Urinary bladder (tissue), 4 donors: ENCODE measurements around the gene DCX. TPM values are rescaled to one million over a fixed set of nuclear protein-coding genes. Genes with fewer than 3 reads are reported as not detected.
"Not testable (repeated sequence)": the region's sequence is repeated elsewhere in the genome, so short reads cannot be mapped to it uniquely, and the experiment has no call there.

ENCODE experiments used
- DNase-seq: peaks from one replicate; pipeline ENCODE4 v3.0.0-alpha.2; 2015; ENCODE audit errors: extremely low spot score
- H3K27ac ChIP-seq: one replicate; pipeline ENCODE4 v1.5.1; 2013; ENCODE audit warnings: low read depth, mild to moderate bottlenecking, moderate library complexity
- H3K36me3 ChIP-seq: one replicate; pipeline ENCODE4 v1.6.1; 2013; ENCODE audit warnings: mild to moderate bottlenecking, moderate library complexity; ENCODE audit not compliant: insufficient read depth
- H3K4me1 ChIP-seq: one replicate; pipeline ENCODE4 v1.6.1; 2013; ENCODE audit warnings: mild to moderate bottlenecking, moderate library complexity; ENCODE audit not compliant: insufficient read depth
- H3K4me3 ChIP-seq: one replicate; pipeline ENCODE4 v1.5.1; 2013; ENCODE audit warnings: low read depth, low read length
- WGBS: extraction: QIAGEN DNeasy Blood & Tissue Kit; methylation state at CpG from one replicate; pipeline ENCODE4 v1.1.7; 2013; 5-methylcytosine and 5-hydroxymethylcytosine counted together
- polyA plus RNA-seq: library from polyadenylated mRNA; stranded (reverse); fragments of 200-250 nt; gene quantifications from one replicate; pipeline ENCODE4 v1.2.3, GENCODE V29; 2013
- total RNA-seq: library from RNA; depleted of rRNA; stranded (reverse); fragments of >200 nt; gene quantifications from one replicate; pipeline ENCODE4 v1.2.3, GENCODE V29; 2014
- donor health status: healthy with polysubstance abuse.
- donor health status: healthy.

The DCX gene
- total and polyA plus RNA-seq, 2 donors = 0.04 to 9.6 TPM

- WGBS = 37% methylated on average over 1 of the region's 1 CpG
- no peak for DNase-seq
- no peak overlapping the region for H3K27ac ChIP-seq
These were observed 57.5 kb downstream of the DCX start for GRCh38 chrX:111354496-111354895.

GRCh38 chrX:111353793-111354192, 58.2 kb downstream of the DCX start:
- 21% methylated on average over 2 of the region's 2 CpGs for WGBS
- Histone ChIP-seq H3K27ac (no peak overlapping the region), H3K4me3 (no peak overlapping the region), H3K4me1 (no peaks in the 10 kb centered on the region), H3K36me3 (no peaks in the 10 kb centered on the region)
- DNase-seq = no peak

More at GRCh38 chrX:111354496-111354895, 57.5 kb downstream of the DCX start:
- Histone ChIP-seq H3K4me3 (no peak overlapping the region), H3K4me1 (no peaks in the 10 kb centered on the region), H3K36me3 (no peaks in the 10 kb centered on the region)

GRCh38 chrX:111352424-111352823, 59.6 kb downstream of the DCX start:
- WGBS = 45% methylated on average over 1 of the region's 1 CpG
- no peaks in the 10 kb centered on the region for H3K4me1 ChIP-seq

GRCh38 chrX:111349934-111350333, 62.1 kb downstream of the DCX start:
- H3K36me3 ChIP-seq = no peaks in the 10 kb centered on the region

More at GRCh38 chrX:111352424-111352823, 59.6 kb downstream of the DCX start:
- no peak for DNase-seq
- Histone ChIP-seq H3K27ac (no peak overlapping the region), H3K36me3 (no peaks in the 10 kb centered on the region), H3K4me3 (no peak overlapping the region)

GRCh38 chrX:111349101-111349500, 62.9 kb downstream of the DCX start:
- Histone ChIP-seq H3K4me1 (no peaks in the 10 kb centered on the region), H3K4me3 (no peak overlapping the region), H3K27ac (no peak overlapping the region), H3K36me3 (no peaks in the 10 kb centered on the region)
- no peak for DNase-seq
- WGBS = 21% methylated on average over 3 of the region's 3 CpGs

More at GRCh38 chrX:111349934-111350333, 62.1 kb downstream of the DCX start:
- Histone ChIP-seq H3K4me1 (no peaks in the 10 kb centered on the region), H3K4me3 (no peak overlapping the region), H3K27ac (no peak overlapping the region)
- DNase-seq = no peak

- no peak for DNase-seq
- Histone ChIP-seq H3K4me3 (no peak overlapping the region), H3K27ac (no peak overlapping the region), H3K36me3 (no peaks in the 10 kb centered on the region), H3K4me1 (no peaks in the 10 kb centered on the region)
- WGBS = 46% methylated on average over 2 of the region's 2 CpGs
These were observed 63.6 kb downstream of the DCX start for GRCh38 chrX:111348429-111348828.

- H3K4me1 ChIP-seq, H3K36me3 ChIP-seq, H3K4me3 ChIP-seq, DNase-seq, H3K27ac ChIP-seq: not testable (repeated sequence)
These were observed 65.8 kb downstream of the DCX start for GRCh38 chrX:111346150-111346549.

GRCh38 chrX:111340054-111340453, 71.9 kb downstream of the DCX start:
- no peaks in the 10 kb centered on the region for H3K36me3 ChIP-seq
- H3K4me1 ChIP-seq = no peaks in the 10 kb centered on the region
- H3K4me3 ChIP-seq = no peak overlapping the region
- no peak overlapping the region for H3K27ac ChIP-seq
- WGBS = 84% methylated on average over 2 of the region's 2 CpGs
- DNase-seq = no peak

- no peak for DNase-seq
- Histone ChIP-seq H3K36me3 (no peaks in the 10 kb centered on the region), H3K4me1 (no peaks in the 10 kb centered on the region), H3K27ac (no peak overlapping the region), H3K4me3 (no peak overlapping the region)
These were observed 72.8 kb downstream of the DCX start for GRCh38 chrX:111339212-111339611.

- DNase-seq = no peak
- no peaks in the 10 kb centered on the region for H3K4me1 ChIP-seq
- 45% methylated on average over 4 of the region's 4 CpGs for WGBS
These were observed 73.8 kb downstream of the DCX start for GRCh38 chrX:111338095-111338698.

GRCh38 chrX:111337067-111337637, 74.8 kb downstream of the DCX start:
- DNase-seq = no peak
- Histone ChIP-seq H3K36me3 (no peaks in the 10 kb centered on the region), H3K27ac (no peak overlapping the region), H3K4me3 (no peak overlapping the region), H3K4me1 (no peaks in the 10 kb centered on the region)
- 82% methylated on average over 2 of the region's 2 CpGs for WGBS

More at GRCh38 chrX:111338095-111338698, 73.8 kb downstream of the DCX start:
- Histone ChIP-seq H3K27ac (no peak overlapping the region), H3K4me3 (no peak overlapping the region), H3K36me3 (no peaks in the 10 kb centered on the region)

GRCh38 chrX:111336141-111336540, 75.9 kb downstream of the DCX start:
- no peak overlapping the region for H3K4me3 ChIP-seq
- no peaks in the 10 kb centered on the region for H3K36me3 ChIP-seq
- no peak overlapping the region for H3K27ac ChIP-seq
- no peak for DNase-seq
- 64% methylated on average over 1 of the region's 1 CpG for WGBS
- no peaks in the 10 kb centered on the region for H3K4me1 ChIP-seq

GRCh38 chrX:111329370-111329769, 82.6 kb downstream of the DCX start:
- H3K27ac ChIP-seq = no peak overlapping the region
- no peak overlapping the region for H3K4me3 ChIP-seq
- H3K4me1 ChIP-seq = no peaks in the 10 kb centered on the region
- no peak for DNase-seq
- H3K36me3 ChIP-seq = no peaks in the 10 kb centered on the region

- Histone ChIP-seq H3K4me3 (no peak overlapping the region), H3K36me3 (no peaks in the 10 kb centered on the region), H3K4me1 (no peaks in the 10 kb centered on the region), H3K27ac (no peak overlapping the region)
- no peak for DNase-seq
These were observed 83.1 kb downstream of the DCX start for GRCh38 chrX:111328858-111329257.
